HG02870 (cell line): Measurements from ENCODE around the gene PIANP.
"Not testable (repeated sequence)": the region's sequence is repeated elsewhere in the genome, so short reads cannot be mapped to it uniquely, and the experiment has no call there.

ENCODE experiments used
- ATAC-seq: cut with Tn5 transposase; IDR thresholded peaks from one replicate; pipeline ENCODE4 v1.9.1; 2021; ENCODE audit warnings: mild to moderate bottlenecking, moderate library complexity; ENCODE audit not compliant: unreplicated experiment

The PIANP gene

GRCh38 chr12:6700646-6701051 lies at the start of gene PIANP:
PIANP (minus strand) TSS chr12:6700815; CDS start chr12:6698061, 2,754 bp downstream.
- ATAC-seq: no peak

- ATAC-seq: no peak
Observed at GRCh38 chr12:6748761-6749160, 48.1 kb upstream of the PIANP start.

GRCh38 chr12:6747216-6747615 lies 46.6 kb upstream of the PIANP start:
- no peak for ATAC-seq

- peak; percentile 42 for ATAC-seq
Observed at GRCh38 chr12:6745741-6746525, 45.3 kb upstream of the PIANP start.

- not testable (repeated sequence) for ATAC-seq
Observed at GRCh38 chr12:6743300-6743699, 42.7 kb upstream of the PIANP start.

- ATAC-seq: no peak
Observed at GRCh38 chr12:6742834-6743233, 42.2 kb upstream of the PIANP start.

- not testable (repeated sequence) for ATAC-seq
Observed at GRCh38 chr12:6742080-6742479, 41.5 kb upstream of the PIANP start.

- ATAC-seq: no peak
Observed at GRCh38 chr12:6736754-6737153, 36.1 kb upstream of the PIANP start.

GRCh38 chr12:6735448-6736191 lies 35.0 kb upstream of the PIANP start:
- no peak for ATAC-seq

- ATAC-seq: no peak
Observed at GRCh38 chr12:6734506-6735387, 34.1 kb upstream of the PIANP start.

- no peak for ATAC-seq
Observed at GRCh38 chr12:6730169-6730568, 29.6 kb upstream of the PIANP start.

- no peak for ATAC-seq
Observed at GRCh38 chr12:6729186-6729585, 28.6 kb upstream of the PIANP start.

GRCh38 chr12:6725350-6725749 lies 24.7 kb upstream of the PIANP start:
- no peak for ATAC-seq

GRCh38 chr12:6724409-6724797 lies 23.8 kb upstream of the PIANP start:
- peak; percentile 25 for ATAC-seq

- ATAC-seq: peak; percentile 94
Observed at GRCh38 chr12:6723607-6724408, 23.2 kb upstream of the PIANP start, which contains the start of gene COPS7A. COPS7A (plus strand) TSS chr12:6724046; CDS start chr12:6724657, 611 bp downstream.

- ATAC-seq: no peak
Observed at GRCh38 chr12:6722863-6723262, 22.2 kb upstream of the PIANP start.

GRCh38 chr12:6716874-6717437 lies 16.3 kb upstream of the PIANP start:
- ATAC-seq: no peak

GRCh38 chr12:6716031-6716873 lies 15.6 kb upstream of the PIANP start:
- ATAC-seq: not testable (repeated sequence)

- no peak for ATAC-seq
Observed at GRCh38 chr12:6708960-6709394, 8.4 kb upstream of the PIANP start.
